GM12872 (cell line): ENCODE measurements around the gene LEPROT.

Experiments
- TF ChIP-seq, protein P1 (sequence below): IDR thresholded peaks from 3 replicates; pipeline ENCODE4 v1.5.1; 2011; ENCODE audit warnings: low read depth, mild to moderate bottlenecking, low read length, moderate library complexity; ENCODE audit not compliant: insufficient read depth

The LEPROT gene

DNA sequence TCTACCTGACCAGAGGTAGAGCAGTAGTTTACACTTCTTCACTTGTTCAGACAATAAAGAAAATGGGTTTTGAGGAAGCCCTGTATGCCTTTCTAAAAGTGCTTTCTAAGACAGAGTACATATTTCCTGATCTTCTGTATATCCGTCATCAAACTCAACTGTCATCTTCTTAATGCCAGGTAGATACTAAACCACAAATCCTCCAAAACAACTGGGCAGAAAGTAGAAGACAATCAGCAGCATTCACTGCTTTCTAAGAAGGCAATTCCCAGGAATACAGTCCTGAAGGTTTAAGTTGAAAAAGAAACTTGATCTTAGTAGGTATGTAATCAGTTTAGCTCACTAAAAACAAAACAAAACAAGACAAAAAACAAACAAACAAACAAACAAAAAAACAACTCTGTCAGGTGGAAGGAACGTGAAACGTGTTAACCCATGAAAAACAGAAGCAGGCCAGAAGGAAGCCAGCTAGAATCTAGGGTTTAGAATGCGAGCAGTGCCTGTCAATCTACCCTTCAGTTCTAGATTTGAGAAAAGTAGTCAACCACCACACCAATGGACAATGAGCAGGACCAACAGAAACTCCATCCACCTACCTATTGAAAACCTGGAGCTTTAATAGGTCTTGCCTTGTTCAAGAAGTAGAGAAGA lies 59.2 kb downstream of the LEPROT start:
- TF ChIP-seq, protein P1, sequence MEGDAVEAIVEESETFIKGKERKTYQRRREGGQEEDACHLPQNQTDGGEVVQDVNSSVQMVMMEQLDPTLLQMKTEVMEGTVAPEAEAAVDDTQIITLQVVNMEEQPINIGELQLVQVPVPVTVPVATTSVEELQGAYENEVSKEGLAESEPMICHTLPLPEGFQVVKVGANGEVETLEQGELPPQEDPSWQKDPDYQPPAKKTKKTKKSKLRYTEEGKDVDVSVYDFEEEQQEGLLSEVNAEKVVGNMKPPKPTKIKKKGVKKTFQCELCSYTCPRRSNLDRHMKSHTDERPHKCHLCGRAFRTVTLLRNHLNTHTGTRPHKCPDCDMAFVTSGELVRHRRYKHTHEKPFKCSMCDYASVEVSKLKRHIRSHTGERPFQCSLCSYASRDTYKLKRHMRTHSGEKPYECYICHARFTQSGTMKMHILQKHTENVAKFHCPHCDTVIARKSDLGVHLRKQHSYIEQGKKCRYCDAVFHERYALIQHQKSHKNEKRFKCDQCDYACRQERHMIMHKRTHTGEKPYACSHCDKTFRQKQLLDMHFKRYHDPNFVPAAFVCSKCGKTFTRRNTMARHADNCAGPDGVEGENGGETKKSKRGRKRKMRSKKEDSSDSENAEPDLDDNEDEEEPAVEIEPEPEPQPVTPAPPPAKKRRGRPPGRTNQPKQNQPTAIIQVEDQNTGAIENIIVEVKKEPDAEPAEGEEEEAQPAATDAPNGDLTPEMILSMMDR, result no peak

DNA sequence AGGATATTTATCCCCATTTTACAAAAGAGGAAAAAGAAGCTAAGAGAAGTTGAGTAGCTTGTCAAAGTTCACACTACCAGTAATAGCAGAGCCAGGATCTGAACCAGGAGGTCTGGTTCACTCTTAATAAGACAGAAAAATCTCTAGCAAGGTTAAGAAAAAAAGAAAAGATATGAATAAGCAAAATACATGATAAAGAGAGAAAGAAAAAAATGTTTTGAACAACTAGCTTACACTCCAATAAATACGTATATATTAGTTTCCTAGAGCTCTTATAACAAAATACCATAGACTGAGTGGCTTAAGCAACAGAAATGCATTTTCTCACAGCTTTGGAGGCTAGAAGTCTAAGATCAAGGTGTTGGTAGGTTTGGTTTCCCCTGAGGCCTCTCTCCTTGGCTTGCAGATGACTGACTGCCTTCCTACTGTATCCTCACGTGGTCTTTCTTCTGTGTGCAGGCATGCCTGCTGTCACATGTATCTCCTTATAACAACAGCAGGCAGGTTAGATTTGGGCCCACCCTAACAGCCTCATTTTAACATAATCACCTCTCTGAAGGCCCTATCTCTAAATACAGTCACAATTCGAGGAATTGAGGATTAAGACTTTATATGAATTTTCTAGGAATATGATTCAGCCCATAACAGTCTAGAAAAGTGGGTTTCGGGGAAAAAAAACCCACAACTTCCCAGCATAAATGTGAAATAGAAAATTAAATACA lies 60.4 kb downstream of the LEPROT start:
- TF ChIP-seq, protein P1, result no peak

DNA sequence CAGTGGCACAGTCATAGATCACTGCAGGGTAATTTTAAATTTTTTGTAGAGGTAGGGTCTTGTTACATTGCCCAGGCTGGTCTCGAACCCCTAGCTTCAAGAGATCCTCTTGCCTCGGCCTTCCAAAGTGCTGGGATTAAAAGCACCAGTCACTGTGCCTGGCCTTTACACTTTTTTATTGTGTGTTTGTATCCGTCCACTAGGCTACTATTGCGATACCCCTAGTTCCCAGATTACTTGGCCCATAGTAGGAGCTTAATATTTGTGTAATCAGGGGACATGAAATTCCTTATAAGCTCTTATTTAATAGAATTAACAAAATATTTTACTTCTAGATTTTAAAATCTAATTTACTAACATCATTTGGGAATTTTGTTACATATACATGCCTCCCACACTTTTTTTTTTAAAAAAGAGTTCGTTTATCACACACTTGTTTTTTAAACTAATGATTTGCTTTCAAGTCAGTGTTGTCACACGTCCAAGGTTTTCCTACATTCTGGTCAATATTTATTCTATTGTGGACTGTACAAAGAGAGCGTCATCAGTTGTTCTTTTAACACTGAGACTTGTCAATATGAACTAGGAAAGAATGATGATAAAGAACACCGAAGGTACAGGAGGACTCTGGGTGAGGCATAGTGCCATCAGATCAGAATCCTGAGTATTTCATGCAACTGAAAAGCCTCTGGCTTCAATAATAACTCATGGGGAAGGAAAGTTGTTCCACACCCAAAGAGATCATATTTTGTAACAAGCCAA lies 63.7 kb downstream of the LEPROT start:
- TF ChIP-seq, protein P1, result no peak
